ENCODE measurements around the gene HOXB13.

DNA sequence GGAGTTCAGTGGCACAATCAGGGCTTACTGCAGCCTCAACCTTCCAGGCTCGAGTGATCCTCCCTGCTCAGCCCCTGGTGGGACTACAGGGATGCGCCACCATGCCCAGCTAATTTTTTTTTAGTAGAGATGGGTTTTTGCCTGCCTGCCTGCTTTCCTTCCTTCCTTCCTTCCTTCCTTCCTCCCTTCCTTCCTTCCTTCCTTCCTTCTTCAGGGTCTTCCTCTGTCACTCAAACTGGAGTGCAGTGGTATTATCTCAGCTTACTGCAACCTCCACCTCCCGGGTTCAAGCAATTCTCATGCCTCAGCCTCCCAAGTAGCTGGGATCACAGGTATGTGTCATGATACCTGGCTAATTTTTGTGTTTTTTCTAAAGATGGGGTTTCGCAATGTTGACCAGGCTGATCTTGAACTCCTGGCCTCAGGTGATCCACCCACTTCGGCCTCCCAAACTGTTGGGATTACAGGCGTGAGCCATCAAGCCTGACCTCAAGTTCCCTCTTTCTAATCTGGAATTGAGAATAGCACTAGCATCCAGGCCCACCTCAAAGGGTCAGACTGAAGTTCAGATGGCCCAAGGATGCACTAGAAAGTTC lies 51.5 kb downstream of the HOXB13 start:
- TF ChIP-seq, protein P1, sequence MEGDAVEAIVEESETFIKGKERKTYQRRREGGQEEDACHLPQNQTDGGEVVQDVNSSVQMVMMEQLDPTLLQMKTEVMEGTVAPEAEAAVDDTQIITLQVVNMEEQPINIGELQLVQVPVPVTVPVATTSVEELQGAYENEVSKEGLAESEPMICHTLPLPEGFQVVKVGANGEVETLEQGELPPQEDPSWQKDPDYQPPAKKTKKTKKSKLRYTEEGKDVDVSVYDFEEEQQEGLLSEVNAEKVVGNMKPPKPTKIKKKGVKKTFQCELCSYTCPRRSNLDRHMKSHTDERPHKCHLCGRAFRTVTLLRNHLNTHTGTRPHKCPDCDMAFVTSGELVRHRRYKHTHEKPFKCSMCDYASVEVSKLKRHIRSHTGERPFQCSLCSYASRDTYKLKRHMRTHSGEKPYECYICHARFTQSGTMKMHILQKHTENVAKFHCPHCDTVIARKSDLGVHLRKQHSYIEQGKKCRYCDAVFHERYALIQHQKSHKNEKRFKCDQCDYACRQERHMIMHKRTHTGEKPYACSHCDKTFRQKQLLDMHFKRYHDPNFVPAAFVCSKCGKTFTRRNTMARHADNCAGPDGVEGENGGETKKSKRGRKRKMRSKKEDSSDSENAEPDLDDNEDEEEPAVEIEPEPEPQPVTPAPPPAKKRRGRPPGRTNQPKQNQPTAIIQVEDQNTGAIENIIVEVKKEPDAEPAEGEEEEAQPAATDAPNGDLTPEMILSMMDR (IDR thresholded peaks at IDR 0.05; ENCODE audit: insufficient read depth, low read length, poor library complexity, severe bottlenecking), result no peak
- no peak for TF ChIP-seq EZH2phosphoT487 (conservative IDR thresholded peaks at IDR 0.05; ENCODE audit: low read length)

Measured in SU-DHL-6 (cell line).